AG04450 (cell line): Measurements from ENCODE around the gene ACAD9. TPM values are rescaled to one million over a fixed set of nuclear protein-coding genes. Genes with fewer than 3 reads are reported as not detected.

Experiments used
- CTCF ChIA-PET: fragments of 300-600, 350-600 bp; formaldehyde crosslinking; extraction: SDS; loops from one replicate; lab custom pipeline; 2022; ENCODE audit warnings: antibody characterized with exemption, inconsistent platforms; lab: Charles Lee
- POLR2A ChIA-PET: fragments of 350-600 bp; formaldehyde crosslinking; extraction: SDS; loops from one replicate; lab custom pipeline; 2021; ENCODE audit warnings: antibody characterized with exemption, inconsistent platforms; lab: Yijun Ruan, JAX
- DNase-seq: peaks from one replicate; pipeline ENCODE4 v3.0.0-alpha.2; 2011; ENCODE audit warnings: low read depth, low spot score
- H3K27ac ChIP-seq: one replicate; pipeline ENCODE4 v1.5.1; 2012; ENCODE audit warnings: low read depth, low read length, control low read depth
- H3K27me3 ChIP-seq: one replicate; pipeline ENCODE4 v1.6.0; 2012; ENCODE audit warnings: low read length; ENCODE audit not compliant: control insufficient read depth, insufficient read depth
- H3K4me3 ChIP-seq: 2 replicates; pipeline ENCODE4 v1.5.1; 2011; ENCODE audit warnings: mild to moderate bottlenecking, low read depth, low read length, control low read depth
- H3K9me3 ChIP-seq: 2 replicates; pipeline ENCODE4 v1.5.1; 2012; ENCODE audit warnings: low read length; ENCODE audit not compliant: control insufficient read depth, insufficient read depth
- polyA plus RNA-seq: library from polyadenylated mRNA; depleted of rRNA; stranded (reverse); fragments of >200 nt; gene quantifications from 2 replicates; pipeline ENCODE4 v1.2.3, GENCODE V29; 2011
- TF ChIP-seq, protein P1 (sequence below): IDR thresholded peaks from 2 replicates; pipeline ENCODE4 v1.5.1; 2011; ENCODE audit warnings: low read depth, low read length, control low read depth, inconsistent platforms

ACAD9 gene
- polyA plus RNA-seq, 1 experiment = 31.0 TPM

DNA sequence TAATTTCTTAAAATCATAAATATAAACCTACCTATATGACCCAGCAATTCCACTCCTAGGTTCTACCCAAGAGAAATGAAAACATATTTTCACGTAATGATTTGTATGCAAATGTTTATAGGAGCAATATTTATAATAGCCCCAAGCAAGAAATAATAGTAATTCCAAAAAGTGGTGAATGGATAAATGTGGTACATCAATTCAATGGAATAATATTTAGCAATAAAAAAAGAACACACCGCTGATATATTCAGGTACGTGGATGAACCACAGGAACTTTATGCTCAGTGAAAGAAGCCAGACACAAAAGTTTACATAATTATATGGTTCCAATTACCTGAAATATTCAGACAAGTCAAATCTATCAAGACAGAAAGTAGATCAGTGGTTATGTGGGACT lies 49.9 kb downstream of the ACAD9 start:
- peaks cover 14% of the 10 kb centered on the region for H3K9me3 ChIP-seq
- no peak overlapping the region for H3K4me3 ChIP-seq
- H3K27me3 ChIP-seq = peaks cover 24% of the 10 kb centered on the region
- CTCF ChIA-PET = no interaction called here
- POLR2A ChIA-PET = no interaction called here
- DNase-seq = no peak
- TF ChIP-seq, protein P1, sequence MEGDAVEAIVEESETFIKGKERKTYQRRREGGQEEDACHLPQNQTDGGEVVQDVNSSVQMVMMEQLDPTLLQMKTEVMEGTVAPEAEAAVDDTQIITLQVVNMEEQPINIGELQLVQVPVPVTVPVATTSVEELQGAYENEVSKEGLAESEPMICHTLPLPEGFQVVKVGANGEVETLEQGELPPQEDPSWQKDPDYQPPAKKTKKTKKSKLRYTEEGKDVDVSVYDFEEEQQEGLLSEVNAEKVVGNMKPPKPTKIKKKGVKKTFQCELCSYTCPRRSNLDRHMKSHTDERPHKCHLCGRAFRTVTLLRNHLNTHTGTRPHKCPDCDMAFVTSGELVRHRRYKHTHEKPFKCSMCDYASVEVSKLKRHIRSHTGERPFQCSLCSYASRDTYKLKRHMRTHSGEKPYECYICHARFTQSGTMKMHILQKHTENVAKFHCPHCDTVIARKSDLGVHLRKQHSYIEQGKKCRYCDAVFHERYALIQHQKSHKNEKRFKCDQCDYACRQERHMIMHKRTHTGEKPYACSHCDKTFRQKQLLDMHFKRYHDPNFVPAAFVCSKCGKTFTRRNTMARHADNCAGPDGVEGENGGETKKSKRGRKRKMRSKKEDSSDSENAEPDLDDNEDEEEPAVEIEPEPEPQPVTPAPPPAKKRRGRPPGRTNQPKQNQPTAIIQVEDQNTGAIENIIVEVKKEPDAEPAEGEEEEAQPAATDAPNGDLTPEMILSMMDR = no peak
- no peak overlapping the region for H3K27ac ChIP-seq

DNA sequence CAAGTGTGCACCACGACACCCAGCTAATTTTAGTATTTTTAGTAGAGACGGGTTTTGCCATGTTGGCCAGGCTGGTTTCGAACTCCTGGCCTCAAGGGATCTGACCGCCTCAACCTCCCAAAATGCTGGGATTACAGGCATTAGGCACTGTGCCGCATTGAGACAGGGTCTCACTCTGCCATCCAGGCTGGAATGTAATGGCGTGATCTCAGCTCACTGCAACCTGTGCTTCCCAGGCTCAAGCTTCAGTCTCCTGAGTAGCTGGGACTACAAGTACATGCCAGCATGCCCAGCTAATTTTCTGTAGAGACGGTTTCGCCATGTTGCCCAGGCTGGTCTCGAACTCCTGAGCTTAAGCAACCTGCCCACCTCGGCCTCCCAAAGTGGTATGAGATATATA lies 51.6 kb downstream of the ACAD9 start:
- TF ChIP-seq, protein P1 = no peak
- DNase-seq = no peak
- Histone ChIP-seq H3K27ac (no peak overlapping the region), H3K9me3 (peaks cover 4% of the 10 kb centered on the region), H3K4me3 (no peak overlapping the region), H3K27me3 (peaks cover 26% of the 10 kb centered on the region)
- ChIA-PET POLR2A (no interaction called here), CTCF (no interaction called here)

DNA sequence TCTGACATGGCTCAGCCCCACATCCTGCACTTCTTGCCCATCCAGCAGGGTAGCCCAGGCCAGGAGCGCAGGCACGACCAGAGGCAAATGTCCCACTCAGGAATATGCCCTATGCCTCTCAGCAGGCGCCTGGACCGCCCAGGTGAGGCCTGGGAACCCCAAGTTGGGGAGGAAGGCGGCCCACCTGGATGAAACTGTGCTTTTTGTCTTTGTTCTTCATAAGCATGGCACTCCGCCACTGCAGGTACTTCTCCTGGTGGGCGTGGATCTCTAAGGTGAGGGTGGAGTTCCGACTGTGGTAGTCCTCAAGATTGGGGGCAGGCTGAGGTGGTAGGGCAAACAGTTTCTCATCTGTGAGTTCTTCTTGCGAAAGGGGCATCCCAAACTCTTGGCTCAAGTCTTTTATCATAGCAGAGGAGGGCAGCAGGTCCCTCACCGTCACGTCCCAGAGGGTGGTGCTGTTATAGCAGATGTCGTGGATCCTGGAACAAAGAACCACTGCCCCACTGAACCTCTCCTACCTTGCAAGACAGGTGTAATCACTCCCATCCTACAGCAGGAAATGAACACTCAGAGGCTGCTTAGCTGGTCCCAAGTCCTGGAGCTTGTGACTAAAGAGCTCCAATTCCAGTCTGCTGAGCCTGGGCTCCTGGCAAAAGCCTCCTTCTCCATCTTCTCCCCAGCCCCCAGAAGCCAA lies 53.2 kb downstream of the ACAD9 start:
- no peaks in the 10 kb centered on the region; the same call in 1 of the 2 replicates for H3K9me3 ChIP-seq
- CTCF ChIA-PET = interaction anchor here (1.2 kb wide), 1 partner anchor 38 kb away, joined by 6 read pairs; no protein-coding TSS in a partner anchor
- H3K4me3 ChIP-seq = no peak overlapping the region
- no peak overlapping the region for H3K27ac ChIP-seq
- TF ChIP-seq, protein P1 = no peak
- DNase-seq = no peak
- H3K27me3 ChIP-seq = peaks cover 26% of the 10 kb centered on the region
- POLR2A ChIA-PET = interaction anchor here (1.2 kb wide), 1 partner anchor 10 kb away, joined by 3 read pairs; no protein-coding TSS in a partner anchor

DNA sequence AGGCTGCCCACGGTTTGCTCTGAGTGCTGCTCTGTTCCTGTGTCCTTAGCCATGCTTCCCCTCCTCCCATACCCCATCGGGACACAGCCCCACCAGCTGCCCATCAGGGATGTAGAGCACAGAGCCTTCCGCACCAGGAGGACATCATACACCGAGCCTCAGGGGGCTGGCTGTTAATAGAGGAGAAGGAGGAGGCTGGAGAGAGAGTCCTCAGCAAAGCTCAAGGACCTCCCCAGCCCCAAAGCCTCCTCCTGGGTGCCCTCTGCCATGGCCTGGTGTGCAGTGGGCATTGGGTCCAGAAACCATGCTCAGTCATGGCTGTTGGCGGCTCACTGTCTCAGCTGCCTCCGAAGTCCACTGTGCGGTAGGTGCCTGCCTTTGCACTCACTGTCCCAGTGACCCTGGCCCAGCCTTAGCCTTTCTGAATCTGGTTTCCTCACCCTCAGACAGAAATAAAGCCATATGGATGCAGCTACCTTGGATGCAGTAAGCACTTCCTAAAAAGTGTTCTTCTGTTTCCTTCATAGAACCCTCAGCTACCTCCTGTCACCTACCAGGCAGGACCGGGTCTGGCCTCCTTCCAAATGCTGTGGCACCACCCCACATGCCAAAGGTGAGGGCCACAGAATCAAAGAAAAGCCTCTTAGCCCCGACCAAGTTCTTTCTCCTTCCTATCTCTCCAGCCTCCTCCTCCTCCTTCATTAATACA lies 53.9 kb downstream of the ACAD9 start:
- ChIA-PET POLR2A (interaction anchor here (1.2 kb wide), 1 partner anchor 11 kb away, joined by 3 read pairs; no protein-coding TSS in a partner anchor), CTCF (no interaction called here)
- H3K27me3 ChIP-seq = peaks cover 26% of the 10 kb centered on the region
- H3K9me3 ChIP-seq = no peaks in the 10 kb centered on the region; the same call in 1 of the 2 replicates
- H3K4me3 ChIP-seq = no peak overlapping the region
- TF ChIP-seq, protein P1 = no peak
- DNase-seq = no peak
- no peak overlapping the region for H3K27ac ChIP-seq

DNA sequence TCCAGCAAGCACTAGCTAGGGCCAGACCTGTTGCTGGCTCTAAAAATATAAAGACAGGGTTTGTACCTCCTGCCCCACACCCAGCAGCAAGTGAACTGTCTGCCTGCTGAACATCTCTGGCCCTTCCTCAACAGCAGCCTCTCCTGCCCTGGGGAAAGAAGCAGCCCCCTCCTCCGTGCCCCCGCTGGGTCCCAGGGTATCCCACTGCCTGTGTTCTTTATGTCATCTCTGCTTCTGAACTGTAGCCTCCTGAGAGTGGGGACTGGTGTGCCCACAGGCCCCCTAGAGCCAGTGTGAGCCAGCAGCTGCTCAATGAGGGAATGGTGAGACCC lies 54.5 kb downstream of the ACAD9 start:
- CTCF ChIA-PET = no interaction called here
- Histone ChIP-seq H3K4me3 (no peak overlapping the region), H3K27ac (no peak overlapping the region), H3K27me3 (peaks cover 25% of the 10 kb centered on the region), H3K9me3 (no peaks in the 10 kb centered on the region; the same call in 1 of the 2 replicates)
- TF ChIP-seq, protein P1 = no peak
- no peak for DNase-seq
- POLR2A ChIA-PET = no interaction called here
